Limb (tissue), 2 donors: ENCODE measurements around the gene CDH4.
"Not testable (repeated sequence)": the region's sequence is repeated elsewhere in the genome, so short reads cannot be mapped to it uniquely, and the experiment has no call there.

Experiments
- DNase-seq, 2 donors: peaks; one replicate each; pipeline ENCODE4 v3.0.0-alpha.2; 2016; ENCODE audit errors: extremely low spot score in 2 of 2

CDH4 gene

GRCh38 chr20:61437280-61438206 is 185.5 kb downstream of the CDH4 start:
- no peak for DNase-seq

DNA sequence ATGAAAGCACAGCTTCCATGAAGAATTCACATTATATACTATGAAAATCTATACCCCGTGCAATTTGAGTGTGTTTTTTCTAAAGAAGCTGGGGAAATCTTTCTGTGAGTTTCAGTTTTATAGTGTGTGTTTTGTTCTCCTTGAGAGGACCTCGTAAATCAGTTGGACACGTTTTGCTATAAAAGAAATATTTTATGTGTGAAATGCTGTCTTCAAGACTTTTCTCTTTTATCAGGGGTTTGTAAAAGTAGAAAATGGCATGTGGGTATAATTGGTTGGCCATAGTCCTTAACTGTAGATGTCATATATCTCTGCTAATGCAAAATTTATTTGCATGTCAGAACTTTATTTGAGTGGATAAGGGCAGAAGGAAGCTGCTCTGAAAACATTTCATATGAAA is 186.2 kb downstream of the CDH4 start:
- DNase-seq: no peak

- no peak for DNase-seq
Observed at GRCh38 chr20:61439251-61439650, 187.2 kb downstream of the CDH4 start.

DNA sequence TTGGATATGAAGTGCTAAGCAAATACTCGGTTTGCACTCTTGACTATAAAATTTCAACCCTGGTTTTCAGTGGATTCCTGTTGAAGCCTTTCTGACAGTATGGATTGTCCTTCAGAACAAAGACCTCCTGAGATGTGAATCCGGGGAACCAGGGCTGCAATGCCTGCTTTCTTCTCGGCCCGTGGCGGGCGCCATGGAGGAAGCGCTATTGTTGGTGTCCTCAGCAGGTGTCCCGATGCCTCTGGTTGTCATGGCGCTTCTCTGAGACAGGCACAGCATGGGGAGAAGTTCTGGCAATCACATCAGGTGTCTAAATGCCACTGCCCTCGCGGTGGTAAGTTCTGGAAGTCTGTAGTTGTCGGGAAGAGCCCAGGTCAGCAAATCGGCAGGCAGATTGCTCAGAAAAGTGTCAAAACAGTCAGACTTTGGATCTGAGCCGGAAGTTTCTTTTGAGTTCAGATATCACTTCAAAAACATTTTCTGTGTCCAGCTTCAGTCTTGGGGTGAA is 188.5 kb downstream of the CDH4 start:
- no peak for DNase-seq

DNA sequence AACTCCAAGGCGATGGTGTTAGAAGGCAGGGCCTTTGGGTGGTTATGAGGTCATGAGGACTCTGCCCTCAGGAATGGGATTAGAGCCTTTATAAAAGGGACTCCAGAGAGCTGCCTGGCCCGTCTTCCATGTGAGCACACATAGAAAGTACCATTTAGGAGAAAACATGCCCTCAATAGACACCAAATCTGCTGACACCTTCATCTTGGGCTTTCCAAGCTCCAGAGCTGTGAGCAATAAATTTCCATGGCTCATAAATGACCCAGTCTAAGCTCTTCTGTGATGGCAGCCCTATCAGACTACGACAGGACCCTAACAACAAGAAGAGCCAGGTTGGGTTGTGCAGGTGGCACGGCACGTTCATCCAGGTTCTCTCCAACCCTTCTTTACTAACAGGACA is 189.5 kb downstream of the CDH4 start:
- DNase-seq: no peak

DNA sequence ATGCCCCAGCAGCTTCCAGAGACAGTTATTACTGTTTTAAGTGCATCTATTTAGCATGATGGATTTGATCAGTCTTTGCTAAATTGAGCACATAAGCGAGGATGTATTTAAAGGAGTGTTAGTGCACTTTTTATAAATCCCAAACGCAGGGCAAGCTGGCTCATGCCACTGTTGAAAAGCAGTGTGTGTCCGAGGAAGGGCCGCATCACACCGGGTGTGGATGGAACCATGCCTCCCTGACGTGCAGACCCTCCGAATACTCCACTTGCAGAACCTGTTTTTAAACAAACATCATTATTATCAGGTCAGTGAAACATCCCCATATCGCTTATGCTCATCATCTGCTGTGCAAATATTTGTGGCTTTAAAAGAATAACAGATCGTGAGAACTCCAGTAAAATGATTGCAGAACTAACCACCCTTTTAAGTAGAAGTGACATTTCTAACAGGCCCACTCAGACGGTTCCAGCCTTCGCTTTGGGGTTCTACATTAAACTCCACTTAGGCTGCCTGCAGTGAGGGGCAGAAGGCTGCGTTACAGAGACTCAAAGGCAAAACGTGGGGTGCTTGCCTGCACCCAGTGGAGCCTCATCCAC is 190.1 kb downstream of the CDH4 start:
- no peak for DNase-seq

- no peak for DNase-seq
Observed at GRCh38 chr20:61442718-61443117, 190.7 kb downstream of the CDH4 start.

GRCh38 chr20:61443443-61444126 is 191.5 kb downstream of the CDH4 start:
- no peak for DNase-seq

GRCh38 chr20:61444637-61445036 is 192.6 kb downstream of the CDH4 start:
- DNase-seq: no peak

GRCh38 chr20:61445138-61445537 is 193.1 kb downstream of the CDH4 start:
- DNase-seq: no peak

- no peak for DNase-seq
Observed at GRCh38 chr20:61445741-61446140, 193.7 kb downstream of the CDH4 start.

GRCh38 chr20:61447952-61448351 is 195.9 kb downstream of the CDH4 start:
- DNase-seq: no peak

GRCh38 chr20:61448386-61448785 is 196.3 kb downstream of the CDH4 start:
- DNase-seq: no peak

DNA sequence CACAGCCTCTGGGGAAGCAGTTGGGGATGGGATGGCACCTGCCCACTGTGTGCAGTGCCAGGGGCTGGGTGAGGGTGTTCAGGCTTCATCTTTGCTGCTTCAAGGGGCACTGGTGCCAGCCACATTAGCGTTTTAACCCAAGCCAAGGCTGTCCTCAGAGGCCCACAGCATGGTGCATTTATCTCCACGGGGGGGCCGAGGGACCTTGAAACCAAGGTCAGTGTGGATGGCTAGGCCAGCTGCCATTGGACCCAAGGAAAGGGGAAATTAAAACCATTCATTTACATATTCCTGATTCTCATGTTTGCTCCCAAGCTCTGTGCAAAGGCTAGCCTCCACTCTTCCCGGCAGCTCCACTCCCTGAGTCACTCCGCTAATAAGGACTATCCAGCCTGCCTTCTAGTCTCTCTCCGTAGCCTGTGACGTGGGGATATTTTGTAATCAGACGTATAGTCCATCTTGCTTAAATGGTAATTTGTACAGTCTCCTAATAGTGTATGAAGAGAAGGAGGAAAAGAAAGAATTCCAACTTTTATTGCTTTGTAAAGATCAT is 197.1 kb downstream of the CDH4 start:
- DNase-seq: no peak

DNA sequence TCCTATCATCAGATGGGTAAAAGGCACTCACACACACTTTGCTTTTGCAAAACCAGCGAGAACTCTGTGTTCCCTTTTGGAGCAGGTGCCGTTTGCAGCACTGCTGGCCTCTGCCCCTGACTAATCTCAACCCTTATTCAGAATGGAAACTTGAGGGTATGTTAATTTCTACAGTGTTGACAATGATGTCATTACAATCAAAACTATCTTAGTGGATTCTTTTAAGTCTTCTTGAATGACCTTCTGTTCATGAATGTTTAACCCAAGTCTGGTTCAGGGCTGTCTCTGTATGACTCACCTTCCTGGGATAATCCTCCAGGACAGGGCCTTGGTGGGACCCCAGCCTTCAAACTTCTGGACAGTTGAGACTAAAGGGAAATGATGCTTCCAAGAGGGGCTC is 197.9 kb downstream of the CDH4 start:
- no peak for DNase-seq

- DNase-seq: no peak
Observed at GRCh38 chr20:61450549-61450948, 198.5 kb downstream of the CDH4 start.

DNA sequence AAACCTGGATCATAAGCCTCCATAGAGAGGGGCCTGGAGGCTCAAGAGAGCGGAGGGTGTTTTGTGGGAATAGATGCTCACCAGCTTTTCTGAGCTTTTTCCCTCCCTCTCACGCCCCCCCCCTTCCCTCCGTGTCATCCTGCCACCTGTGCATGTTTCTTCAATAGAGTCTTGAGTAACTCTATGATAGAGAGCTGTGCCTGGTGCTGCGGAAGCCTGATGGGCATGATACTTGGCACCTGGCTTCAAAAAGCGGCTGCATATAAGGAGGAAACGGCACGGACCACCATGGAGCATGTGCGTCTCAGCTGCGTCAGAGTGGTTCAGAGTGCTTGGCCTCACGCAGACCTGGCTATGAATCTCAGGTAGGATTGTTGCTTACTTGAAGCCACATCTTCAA is 198.9 kb downstream of the CDH4 start:
- DNase-seq: no peak

GRCh38 chr20:61451953-61452352 is 199.9 kb downstream of the CDH4 start:
- DNase-seq: no peak

DNA sequence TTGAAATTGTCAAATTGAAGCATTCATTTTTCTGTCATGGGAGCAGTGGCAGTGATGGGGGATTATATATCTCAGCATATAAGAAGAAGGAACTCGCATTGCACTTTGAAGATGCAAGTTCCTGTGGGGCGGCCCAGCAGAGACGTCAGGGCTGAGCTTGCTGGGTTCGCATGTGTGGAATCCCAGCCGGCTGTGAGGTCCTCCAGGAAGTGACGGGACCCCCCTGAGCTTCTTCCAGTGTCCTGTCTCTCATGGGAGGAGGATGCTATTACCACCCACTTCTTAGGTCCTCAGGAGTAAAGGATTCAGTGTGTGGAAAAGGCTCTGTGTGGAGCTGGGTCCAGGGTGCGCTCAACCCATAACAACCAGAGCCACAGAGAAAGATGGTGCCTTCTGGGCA is 201.2 kb downstream of the CDH4 start:
- DNase-seq: no peak

GRCh38 chr20:61453623-61454022 is 201.6 kb downstream of the CDH4 start:
- not testable (repeated sequence) for DNase-seq

DNA sequence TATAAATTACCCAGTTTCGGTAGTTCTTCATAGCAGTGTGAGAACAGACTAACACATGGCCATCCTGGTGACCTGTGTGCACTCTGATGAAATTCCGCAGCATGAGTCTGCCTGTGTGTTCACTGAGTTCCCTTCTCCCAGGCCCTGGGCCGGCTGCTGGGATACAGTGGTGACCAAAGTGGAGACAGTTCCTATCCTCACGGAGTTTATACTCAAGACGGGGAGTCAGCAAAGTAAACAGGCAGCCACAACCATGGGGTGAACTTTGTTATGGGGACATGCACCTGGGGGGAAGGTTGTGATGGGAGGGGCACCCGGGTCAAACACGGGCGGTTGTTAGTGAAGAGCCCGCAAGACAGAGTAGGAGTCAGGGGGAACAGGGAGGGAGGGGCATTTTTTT is 202.0 kb downstream of the CDH4 start:
- no peak for DNase-seq
